ENCODE measurements around the gene DGKQ.
"Not testable (repeated sequence)": the region's sequence is repeated elsewhere in the genome, so short reads cannot be mapped to it uniquely, and the experiment has no call there.

- not testable (repeated sequence) for TF ChIP-seq CTCF (IDR thresholded peaks at IDR 0.05; ENCODE audit: insufficient read depth, low read length, poor library complexity, severe bottlenecking); EZH2phosphoT487 (conservative IDR thresholded peaks at IDR 0.05; ENCODE audit: low read length)
These were observed 26.0 kb upstream of the DGKQ start for GRCh38 chr4:999240-999863.

All from SU-DHL-6 (cell line).